SK-N-SH treated with all-trans-retinoic acid at 6 μM for 48 hours (cell line): Measurements from ENCODE around the gene NEGR1.

Experiments used
- ARNTL ChIP-seq: fragments of 450-650 bp; formaldehyde crosslinking; IDR thresholded peaks from 2 replicates; pipeline ENCODE4 v1.5.0; 2020; ENCODE audit warnings: low read depth, mild to moderate bottlenecking, moderate library complexity, borderline replicate concordance
- RARB ChIP-seq: fragments of 250-450 bp; sonication (Bioruptor Pico); IDR thresholded peaks from 2 replicates; pipeline ENCODE4 v1.8.0; 2021; ENCODE audit warnings: mild to moderate bottlenecking, moderate library complexity
- ZC3H10 ChIP-seq: fragments of 250-450 bp; sonication (Bioruptor Pico); IDR thresholded peaks from 2 replicates; pipeline ENCODE4 v1.5.1; 2021; ENCODE audit warnings: mild to moderate bottlenecking, moderate library complexity
- ZFP3 ChIP-seq: fragments of 250-450 bp; sonication (Bioruptor Pico); IDR thresholded peaks from 2 replicates; pipeline ENCODE4 v1.5.0; 2020; ENCODE audit warnings: mild to moderate bottlenecking, moderate library complexity
- ZFP30 ChIP-seq: fragments of 450-650 bp; formaldehyde crosslinking; IDR thresholded peaks from 2 replicates; pipeline ENCODE4 v1.5.0; 2022; ENCODE audit warnings: mild to moderate bottlenecking, moderate library complexity
- ZNF565 ChIP-seq: fragments of 450-650 bp; formaldehyde crosslinking; conservative IDR thresholded peaks from 2 replicates; pipeline ENCODE4 v1.5.0; 2020; ENCODE audit warnings: low read depth, mild to moderate bottlenecking, moderate library complexity
- ZNF8 ChIP-seq: fragments of 450-650 bp; formaldehyde crosslinking; IDR thresholded peaks from 2 replicates; pipeline ENCODE4 v1.5.0; 2020; ENCODE audit warnings: mild to moderate bottlenecking, moderate library complexity
- TF ChIP-seq, protein P1 (sequence below): fragments of 250-450 bp; sonication (Bioruptor Pico); IDR thresholded peaks from 2 replicates; pipeline ENCODE4 v1.5.1; 2021; ENCODE audit warnings: mild to moderate bottlenecking, moderate library complexity
- TF ChIP-seq, protein P2 (sequence below): fragments of 250-450 bp; sonication (Bioruptor Pico); IDR thresholded peaks from 2 replicates; pipeline ENCODE4 v1.8.0; 2020; ENCODE audit warnings: mild to moderate bottlenecking, moderate library complexity, borderline replicate concordance
- TF ChIP-seq, protein P3 (sequence below): fragments of 250-450 bp; sonication (Bioruptor Pico); IDR thresholded peaks from 2 replicates; pipeline ENCODE4 v1.5.1; 2020; ENCODE audit warnings: low read depth, mild to moderate bottlenecking, moderate library complexity

DNA sequence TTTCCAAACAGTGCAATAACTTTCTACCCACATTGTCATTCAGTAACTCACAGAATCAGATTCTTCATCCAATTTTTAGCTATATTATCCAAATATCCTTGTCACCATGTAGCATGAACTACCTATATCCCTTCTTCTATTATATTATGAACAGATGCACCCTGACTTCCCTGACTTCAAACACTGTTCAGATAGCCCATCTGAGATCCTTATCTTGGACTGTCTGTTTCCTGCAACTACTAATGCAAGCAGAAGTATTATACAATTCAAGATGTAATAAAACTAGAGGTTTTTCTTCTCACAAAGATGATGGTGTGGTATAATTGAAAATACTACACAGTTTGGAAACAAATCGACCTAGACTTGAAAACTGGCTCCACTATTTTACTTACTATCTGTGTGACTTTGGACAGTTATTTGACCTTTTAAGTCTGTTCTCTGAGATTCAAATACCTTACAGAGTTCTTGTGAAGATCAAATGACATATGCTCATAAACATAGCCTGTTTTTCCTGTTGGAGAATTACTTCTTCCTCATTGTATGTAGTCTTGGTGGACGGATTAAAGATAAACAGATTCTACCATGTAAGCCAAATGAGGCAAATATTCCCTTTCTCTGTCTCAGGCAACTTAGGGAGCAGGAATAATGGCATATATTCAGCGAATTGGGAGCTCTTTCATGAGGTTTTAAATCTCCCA is 793.6 kb downstream of the NEGR1 start:
- TF ChIP-seq, protein P1, sequence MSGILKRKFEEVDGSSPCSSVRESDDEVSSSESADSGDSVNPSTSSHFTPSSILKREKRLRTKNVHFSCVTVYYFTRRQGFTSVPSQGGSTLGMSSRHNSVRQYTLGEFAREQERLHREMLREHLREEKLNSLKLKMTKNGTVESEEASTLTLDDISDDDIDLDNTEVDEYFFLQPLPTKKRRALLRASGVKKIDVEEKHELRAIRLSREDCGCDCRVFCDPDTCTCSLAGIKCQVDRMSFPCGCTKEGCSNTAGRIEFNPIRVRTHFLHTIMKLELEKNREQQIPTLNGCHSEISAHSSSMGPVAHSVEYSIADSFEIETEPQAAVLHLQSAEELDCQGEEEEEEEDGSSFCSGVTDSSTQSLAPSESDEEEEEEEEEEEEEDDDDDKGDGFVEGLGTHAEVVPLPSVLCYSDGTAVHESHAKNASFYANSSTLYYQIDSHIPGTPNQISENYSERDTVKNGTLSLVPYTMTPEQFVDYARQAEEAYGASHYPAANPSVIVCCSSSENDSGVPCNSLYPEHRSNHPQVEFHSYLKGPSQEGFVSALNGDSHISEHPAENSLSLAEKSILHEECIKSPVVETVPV (CRISPR knock-in tag): no peak
- TF ChIP-seq, protein P2, sequence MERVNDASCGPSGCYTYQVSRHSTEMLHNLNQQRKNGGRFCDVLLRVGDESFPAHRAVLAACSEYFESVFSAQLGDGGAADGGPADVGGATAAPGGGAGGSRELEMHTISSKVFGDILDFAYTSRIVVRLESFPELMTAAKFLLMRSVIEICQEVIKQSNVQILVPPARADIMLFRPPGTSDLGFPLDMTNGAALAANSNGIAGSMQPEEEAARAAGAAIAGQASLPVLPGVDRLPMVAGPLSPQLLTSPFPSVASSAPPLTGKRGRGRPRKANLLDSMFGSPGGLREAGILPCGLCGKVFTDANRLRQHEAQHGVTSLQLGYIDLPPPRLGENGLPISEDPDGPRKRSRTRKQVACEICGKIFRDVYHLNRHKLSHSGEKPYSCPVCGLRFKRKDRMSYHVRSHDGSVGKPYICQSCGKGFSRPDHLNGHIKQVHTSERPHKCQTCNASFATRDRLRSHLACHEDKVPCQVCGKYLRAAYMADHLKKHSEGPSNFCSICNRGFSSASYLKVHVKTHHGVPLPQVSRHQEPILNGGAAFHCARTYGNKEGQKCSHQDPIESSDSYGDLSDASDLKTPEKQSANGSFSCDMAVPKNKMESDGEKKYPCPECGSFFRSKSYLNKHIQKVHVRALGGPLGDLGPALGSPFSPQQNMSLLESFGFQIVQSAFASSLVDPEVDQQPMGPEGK (CRISPR knock-in tag): no peak
- no peak for TF ChIP-seq ARNTL (CRISPR knock-in tag)
- no peak for TF ChIP-seq RARB (CRISPR knock-in tag)
- TF ChIP-seq, protein P3, sequence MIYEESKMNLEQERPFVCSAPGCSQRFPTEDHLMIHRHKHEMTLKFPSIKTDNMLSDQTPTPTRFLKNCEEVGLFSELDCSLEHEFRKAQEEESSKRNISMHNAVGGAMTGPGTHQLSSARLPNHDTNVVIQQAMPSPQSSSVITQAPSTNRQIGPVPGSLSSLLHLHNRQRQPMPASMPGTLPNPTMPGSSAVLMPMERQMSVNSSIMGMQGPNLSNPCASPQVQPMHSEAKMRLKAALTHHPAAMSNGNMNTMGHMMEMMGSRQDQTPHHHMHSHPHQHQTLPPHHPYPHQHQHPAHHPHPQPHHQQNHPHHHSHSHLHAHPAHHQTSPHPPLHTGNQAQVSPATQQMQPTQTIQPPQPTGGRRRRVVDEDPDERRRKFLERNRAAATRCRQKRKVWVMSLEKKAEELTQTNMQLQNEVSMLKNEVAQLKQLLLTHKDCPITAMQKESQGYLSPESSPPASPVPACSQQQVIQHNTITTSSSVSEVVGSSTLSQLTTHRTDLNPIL: no peak
- TF ChIP-seq ZC3H10 (CRISPR knock-in tag): no peak
- no peak for TF ChIP-seq ZNF8 (CRISPR knock-in tag)
- TF ChIP-seq ZNF565: no peak
- TF ChIP-seq ZFP30 (CRISPR knock-in tag): no peak
- TF ChIP-seq ZFP3: no peak
